WERI-Rb-1 (cell line): Measurements from ENCODE around the gene COPE.
A peak's percentile ranks its signal among the peaks of the same experiment; 100 is the strongest.

ENCODE experiments used
- DNase-seq: peaks from one replicate; pipeline ENCODE4 v3.0.0-alpha.2; 2020
- H3K27ac ChIP-seq: fragments of 250-450 bp; sonication (Bioruptor Pico); 2 replicates; pipeline ENCODE4 v1.5.1; 2020; ENCODE audit warnings: mild to moderate bottlenecking, moderate library complexity
- H3K27me3 ChIP-seq: fragments of 250-450 bp; sonication (Bioruptor Pico); 2 replicates; pipeline ENCODE4 v1.5.1; 2021; ENCODE audit warnings: mild to moderate bottlenecking, low read depth, moderate library complexity; ENCODE audit not compliant: insufficient read depth, severe bottlenecking
- H3K36me3 ChIP-seq: fragments of 250-450 bp; sonication (Bioruptor Pico); 2 replicates; pipeline ENCODE4 v1.5.1; 2020; ENCODE audit warnings: mild to moderate bottlenecking, moderate library complexity
- H3K4me3 ChIP-seq: 2 replicates; pipeline ENCODE4 v1.5.1; 2011; ENCODE audit warnings: low read depth, mild to moderate bottlenecking, control low read depth, low read length
- H3K9me3 ChIP-seq: fragments of 250-450 bp; sonication (Bioruptor Pico); 2 replicates; pipeline ENCODE4 v1.5.1; 2021; ENCODE audit warnings: mild to moderate bottlenecking, moderate library complexity; ENCODE audit not compliant: severe bottlenecking
- TF ChIP-seq, protein P1 (sequence below): IDR thresholded peaks from 2 replicates; pipeline ENCODE4 v1.5.1; 2011; ENCODE audit warnings: low read depth, mild to moderate bottlenecking, control low read depth, inconsistent platforms, low read length

Gene COPE

DNA sequence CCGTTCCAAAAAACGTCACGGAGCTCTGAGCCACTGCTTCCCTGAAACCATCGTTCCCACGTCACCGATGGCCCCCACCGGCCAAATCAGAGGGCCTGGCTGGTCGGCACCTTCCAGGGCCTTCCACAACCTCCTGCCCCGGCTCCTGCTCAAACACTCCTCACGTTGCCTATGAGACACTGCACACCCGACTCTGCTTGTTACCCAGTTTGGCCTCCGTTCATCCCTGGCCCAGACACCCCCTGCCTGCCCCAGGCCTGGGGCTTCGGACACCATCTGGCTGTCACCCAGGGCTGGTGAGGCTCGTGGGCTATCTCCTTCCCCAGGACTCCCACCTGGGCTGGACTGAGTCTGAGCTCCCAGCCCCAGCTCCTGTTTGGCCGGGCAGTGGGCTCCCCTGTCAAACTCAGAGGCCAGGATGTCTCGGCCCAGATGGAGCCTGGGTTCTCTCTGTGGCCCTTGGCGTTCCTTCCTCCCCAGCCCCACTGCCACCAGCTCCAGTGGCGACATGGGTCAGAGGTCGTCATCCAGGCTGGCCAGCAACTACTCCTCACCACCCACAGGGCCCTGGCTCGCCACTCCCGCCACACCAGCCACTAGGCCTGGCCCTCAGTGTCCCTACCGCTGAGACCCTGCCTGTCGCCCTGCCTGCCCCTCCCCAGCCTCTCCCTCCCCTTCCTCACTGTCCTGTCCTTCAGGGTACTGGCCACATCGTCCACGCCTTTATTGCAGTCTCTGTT is 41.0 kb downstream of the COPE start:
- H3K27me3 ChIP-seq: no peaks in the 10 kb centered on the region
- no peak overlapping the region for H3K27ac ChIP-seq
- H3K9me3 ChIP-seq: peaks cover 9% of the 10 kb centered on the region
- H3K4me3 ChIP-seq: no peak overlapping the region
- TF ChIP-seq, protein P1, sequence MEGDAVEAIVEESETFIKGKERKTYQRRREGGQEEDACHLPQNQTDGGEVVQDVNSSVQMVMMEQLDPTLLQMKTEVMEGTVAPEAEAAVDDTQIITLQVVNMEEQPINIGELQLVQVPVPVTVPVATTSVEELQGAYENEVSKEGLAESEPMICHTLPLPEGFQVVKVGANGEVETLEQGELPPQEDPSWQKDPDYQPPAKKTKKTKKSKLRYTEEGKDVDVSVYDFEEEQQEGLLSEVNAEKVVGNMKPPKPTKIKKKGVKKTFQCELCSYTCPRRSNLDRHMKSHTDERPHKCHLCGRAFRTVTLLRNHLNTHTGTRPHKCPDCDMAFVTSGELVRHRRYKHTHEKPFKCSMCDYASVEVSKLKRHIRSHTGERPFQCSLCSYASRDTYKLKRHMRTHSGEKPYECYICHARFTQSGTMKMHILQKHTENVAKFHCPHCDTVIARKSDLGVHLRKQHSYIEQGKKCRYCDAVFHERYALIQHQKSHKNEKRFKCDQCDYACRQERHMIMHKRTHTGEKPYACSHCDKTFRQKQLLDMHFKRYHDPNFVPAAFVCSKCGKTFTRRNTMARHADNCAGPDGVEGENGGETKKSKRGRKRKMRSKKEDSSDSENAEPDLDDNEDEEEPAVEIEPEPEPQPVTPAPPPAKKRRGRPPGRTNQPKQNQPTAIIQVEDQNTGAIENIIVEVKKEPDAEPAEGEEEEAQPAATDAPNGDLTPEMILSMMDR: no peak
- peaks cover 54% of the 10 kb centered on the region for H3K36me3 ChIP-seq
- DNase-seq: no peak

DNA sequence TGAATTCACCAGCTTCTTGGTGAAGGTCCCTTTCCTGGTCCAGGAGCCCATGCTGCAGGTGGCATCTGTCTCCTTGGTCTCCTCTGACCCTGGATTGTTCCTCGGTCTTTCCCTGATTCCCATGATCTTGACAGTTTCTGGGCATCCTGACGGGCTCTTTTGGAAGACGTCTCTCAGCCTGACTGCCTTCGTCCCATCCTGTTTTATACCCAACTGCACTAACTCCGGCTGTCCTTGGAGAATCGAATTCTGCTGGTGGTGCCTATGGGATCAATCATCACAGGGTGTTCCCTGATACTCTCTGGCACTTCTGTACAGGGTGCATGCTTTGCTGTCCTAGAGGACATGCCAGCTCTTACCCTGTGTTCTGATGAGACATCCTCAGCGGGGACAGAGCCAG is 42.3 kb downstream of the COPE start:
- H3K27ac ChIP-seq: no peak overlapping the region
- TF ChIP-seq, protein P1: no peak

DNA sequence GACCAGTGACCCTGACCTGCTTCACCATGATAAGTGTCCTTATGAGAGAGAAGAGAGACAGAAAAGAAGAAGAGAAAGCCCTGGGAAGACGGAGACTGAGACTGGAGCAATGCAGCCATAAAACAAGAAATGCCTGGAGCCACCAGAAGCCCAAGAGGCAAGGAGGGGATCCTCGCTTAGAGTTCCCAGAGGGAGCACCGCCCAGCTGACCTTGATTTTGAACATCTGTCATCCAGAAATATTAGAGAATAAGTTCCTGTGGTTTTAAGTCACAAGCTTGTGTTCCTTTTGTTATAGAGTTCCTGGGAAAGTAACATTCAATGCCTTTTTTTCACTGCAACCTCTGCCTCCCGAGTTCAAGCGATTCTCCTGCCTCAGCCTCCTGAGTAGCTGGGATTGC is 43.5 kb downstream of the COPE start:
- Histone ChIP-seq H3K27me3 (no peaks in the 10 kb centered on the region), H3K36me3 (peaks cover 45% of the 10 kb centered on the region), H3K4me3 (no peak overlapping the region), H3K9me3 (peaks cover 9% of the 10 kb centered on the region), H3K27ac (no peak overlapping the region)
- TF ChIP-seq, protein P1: no peak
- no peak for DNase-seq

More for the DNA sequence above, 42.3 kb downstream of the COPE start:
- Histone ChIP-seq H3K36me3 (peaks cover 54% of the 10 kb centered on the region), H3K4me3 (no peak overlapping the region), H3K27me3 (no peaks in the 10 kb centered on the region), H3K9me3 (peaks cover 9% of the 10 kb centered on the region)
- DNase-seq: no peak

DNA sequence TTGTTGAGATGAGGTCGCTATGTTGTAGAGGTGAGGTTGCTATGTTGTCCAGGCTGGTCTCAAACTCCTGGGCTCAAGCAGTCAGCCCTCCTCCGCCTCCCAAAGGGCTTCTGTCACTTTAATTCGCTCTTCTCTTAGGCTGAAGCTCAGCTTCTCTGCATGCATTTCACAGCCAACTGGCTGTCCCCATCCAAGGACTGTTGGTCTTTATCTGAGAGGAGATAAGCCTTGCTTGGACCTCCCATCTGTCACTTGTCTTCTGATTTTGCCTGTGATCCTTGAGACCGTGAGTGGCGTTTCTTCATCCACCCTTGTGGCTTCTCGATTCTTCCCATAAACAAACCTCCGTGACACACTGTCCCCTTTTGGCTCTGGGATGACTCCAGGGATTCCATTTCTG is 47.6 kb downstream of the COPE start:
- peak; percentile 83 for DNase-seq
- TF ChIP-seq, protein P1: no peak
- Histone ChIP-seq H3K4me3 (no peak overlapping the region), H3K36me3 (peaks cover 37% of the 10 kb centered on the region), H3K27ac (peak overlapping the region; percentile 64), H3K9me3 (peaks cover under 1% of the 10 kb centered on the region), H3K27me3 (no peaks in the 10 kb centered on the region)

DNA sequence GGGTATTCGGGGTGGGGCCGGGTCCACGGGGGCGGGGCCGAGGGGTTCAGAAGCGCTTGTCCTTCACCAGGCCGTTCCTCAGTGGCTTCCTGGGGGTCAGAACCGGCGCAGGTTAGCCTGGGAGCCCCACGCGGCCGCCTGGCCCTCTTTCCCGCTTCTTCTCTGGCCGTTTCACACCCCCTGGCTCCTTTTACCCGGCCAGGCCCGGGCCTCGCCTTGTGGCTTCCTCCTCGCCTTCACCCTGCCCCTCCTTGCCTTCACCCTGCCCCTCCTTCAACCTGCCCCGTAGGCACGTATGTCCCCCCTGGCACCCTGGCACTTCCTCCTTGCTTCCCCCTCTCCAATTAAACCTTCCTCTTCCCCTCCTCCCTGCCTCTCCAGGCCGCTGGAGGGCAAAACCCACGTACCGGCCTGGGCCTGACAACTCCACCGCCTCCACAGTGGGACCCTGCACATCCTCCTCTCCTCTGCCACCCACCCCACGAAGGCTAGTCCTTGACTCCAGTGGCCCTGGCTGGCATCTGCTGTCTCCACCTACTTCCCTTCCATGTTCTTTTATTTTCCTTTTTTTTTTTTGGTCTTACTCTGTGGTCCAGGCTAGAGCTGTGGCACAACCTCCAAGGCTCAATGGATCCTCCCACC is 48.5 kb downstream of the COPE start:
- TF ChIP-seq, protein P1: no peak
- H3K9me3 ChIP-seq: no peaks in the 10 kb centered on the region
- H3K36me3 ChIP-seq: peaks cover 39% of the 10 kb centered on the region
- H3K4me3 ChIP-seq: no peak overlapping the region
- DNase-seq: no peak
- H3K27me3 ChIP-seq: no peaks in the 10 kb centered on the region
- peak overlapping the region; percentile 64 for H3K27ac ChIP-seq
